A673 (cell line): ENCODE data around the gene MISP3. TPM values are rescaled to one million over a fixed set of nuclear protein-coding genes. Genes with fewer than 3 reads are reported as not detected.
A peak's percentile ranks its signal among the peaks of the same experiment; 100 is the strongest.

Experiments
- BruUV-seq: library from RNA; stranded (reverse); fragments of 400-500 nt; replicated peaks from 2 replicates; lab custom pipeline; 2021; lab: Mats Ljungman, UMichigan
- CTCF ChIA-PET: fragments of 300-600 bp; sonication (Branson Sonifier 250); formaldehyde crosslinking; loops from one replicate; lab custom pipeline; 2022; ENCODE audit warnings: antibody characterized with exemption; lab: Charles Lee
- POLR2A ChIA-PET: fragments of 300-600 bp; sonication (Branson Sonifier 250); formaldehyde crosslinking; loops from one replicate; lab custom pipeline; 2022; ENCODE audit warnings: antibody characterized with exemption; ENCODE audit not compliant: low non-redundant PET; lab: Charles Lee
- DNase-seq: peaks from one replicate; pipeline ENCODE4 v3.0.0-alpha.2; 2015; ENCODE audit warnings: low spot score
- H3K27ac ChIP-seq: fragments of 200-600 bp; sonication (generic); 2 replicates; pipeline ENCODE4 v1.5.1; 2016; ENCODE audit warnings: mixed run types, low read depth, mild to moderate bottlenecking, mixed read lengths, antibody characterized with exemption, low read length; ENCODE audit not compliant: poor library complexity, severe bottlenecking
- H3K27me3 ChIP-seq: fragments of 200-600 bp; sonication (generic); replicated peaks from 2 replicates; pipeline ENCODE4 v1.6.1; 2017; ENCODE audit warnings: mixed run types, low read depth, mild to moderate bottlenecking, mixed read lengths, antibody characterized with exemption, low read length; ENCODE audit not compliant: insufficient read depth, poor library complexity
- H3K36me3 ChIP-seq: fragments of 200-600 bp; sonication (generic); 2 replicates; pipeline ENCODE4 v1.6.1; 2016; ENCODE audit warnings: mixed run types, mild to moderate bottlenecking, mixed read lengths, antibody characterized with exemption, low read length; ENCODE audit not compliant: insufficient read depth, poor library complexity, severe bottlenecking
- H3K4me1 ChIP-seq: fragments of 200-600 bp; sonication (generic); 2 replicates; pipeline ENCODE4 v1.6.1; 2017; ENCODE audit warnings: mixed run types, mild to moderate bottlenecking, mixed read lengths, antibody characterized with exemption, low read length; ENCODE audit not compliant: insufficient read depth, poor library complexity, severe bottlenecking
- H3K4me3 ChIP-seq: fragments of 200-600 bp; sonication (generic); 2 replicates; pipeline ENCODE4 v1.5.1; 2016; ENCODE audit warnings: low read depth, mixed run types, mild to moderate bottlenecking, mixed read lengths, low read length; ENCODE audit not compliant: poor library complexity, severe bottlenecking
- H3K9me3 ChIP-seq: fragments of 200-600 bp; sonication (generic); 2 replicates; pipeline ENCODE4 v1.6.1; 2016; ENCODE audit warnings: mixed run types, low read depth, mild to moderate bottlenecking, mixed read lengths, antibody characterized with exemption, low read length; ENCODE audit not compliant: poor library complexity, severe bottlenecking
- EZH2 ChIP-seq: fragments of 200-600 bp; sonication (generic); IDR thresholded peaks from 2 replicates; pipeline ENCODE4 v1.6.1; 2017; ENCODE audit warnings: borderline replicate concordance, low read depth, mild to moderate bottlenecking, mixed read lengths, antibody characterized with exemption, low read length; ENCODE audit not compliant: poor library complexity, severe bottlenecking
- intact Hi-C: fragments of 100-400 bp; cut with micrococcal nuclease; formaldehyde crosslinking; loops from one replicate; pipeline ENCODE4 v1.10.0; 2022; ENCODE audit not compliant: unreplicated experiment
- total RNA-seq: library from RNA; stranded (reverse); gene quantifications from 2 replicates; pipeline ENCODE4 v1.2.3, GENCODE V29; 2021
- TF ChIP-seq, protein P1 (sequence below): fragments of 300-800, 200-600 bp; sonication (generic); conservative IDR thresholded peaks from 2 replicates; pipeline ENCODE4 v1.5.1; 2017; ENCODE audit warnings: low read depth, mild to moderate bottlenecking, antibody characterized with exemption, low read length, moderate library complexity, mixed read lengths

MISP3 gene
- total RNA-seq, 1 experiment from 2014 or later: 0.26 TPM

DNA sequence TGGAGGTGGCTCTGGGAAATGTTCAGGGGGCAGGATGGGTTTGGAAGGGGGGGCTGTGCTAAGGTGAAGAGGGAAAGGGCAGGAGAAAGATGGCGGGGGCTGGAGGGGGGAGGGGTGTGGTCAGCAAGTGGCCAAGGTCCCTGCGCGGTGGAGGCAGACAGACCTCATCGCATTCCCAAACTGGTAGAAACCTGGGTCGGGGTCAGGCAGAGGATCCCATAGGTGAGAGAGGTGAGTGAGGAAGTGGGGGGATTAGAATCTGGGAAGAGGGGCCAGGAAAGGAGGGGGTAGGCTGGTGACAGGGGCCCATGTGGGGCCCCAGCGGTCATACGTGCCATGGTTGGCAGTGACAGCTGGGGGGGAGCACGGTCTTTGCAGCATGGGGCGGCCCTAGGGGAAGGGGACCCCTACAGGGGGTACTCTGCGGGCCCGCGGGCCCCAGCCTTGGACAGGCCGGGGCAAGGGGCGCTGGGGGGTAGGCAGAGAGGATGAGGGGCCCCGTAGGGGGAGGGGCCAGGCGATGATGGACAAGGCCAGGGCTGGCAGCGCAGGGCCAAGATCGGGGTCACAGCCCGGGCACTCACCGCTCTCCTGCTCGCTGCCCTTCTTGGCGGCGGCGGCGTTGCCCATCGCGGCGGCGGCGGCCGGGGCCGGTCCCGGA lies 44.5 kb downstream of the MISP3 start:
- H3K27me3 ChIP-seq: no peaks in the 10 kb centered on the region
- CTCF ChIA-PET: no interaction called here
- TF ChIP-seq, protein P1, sequence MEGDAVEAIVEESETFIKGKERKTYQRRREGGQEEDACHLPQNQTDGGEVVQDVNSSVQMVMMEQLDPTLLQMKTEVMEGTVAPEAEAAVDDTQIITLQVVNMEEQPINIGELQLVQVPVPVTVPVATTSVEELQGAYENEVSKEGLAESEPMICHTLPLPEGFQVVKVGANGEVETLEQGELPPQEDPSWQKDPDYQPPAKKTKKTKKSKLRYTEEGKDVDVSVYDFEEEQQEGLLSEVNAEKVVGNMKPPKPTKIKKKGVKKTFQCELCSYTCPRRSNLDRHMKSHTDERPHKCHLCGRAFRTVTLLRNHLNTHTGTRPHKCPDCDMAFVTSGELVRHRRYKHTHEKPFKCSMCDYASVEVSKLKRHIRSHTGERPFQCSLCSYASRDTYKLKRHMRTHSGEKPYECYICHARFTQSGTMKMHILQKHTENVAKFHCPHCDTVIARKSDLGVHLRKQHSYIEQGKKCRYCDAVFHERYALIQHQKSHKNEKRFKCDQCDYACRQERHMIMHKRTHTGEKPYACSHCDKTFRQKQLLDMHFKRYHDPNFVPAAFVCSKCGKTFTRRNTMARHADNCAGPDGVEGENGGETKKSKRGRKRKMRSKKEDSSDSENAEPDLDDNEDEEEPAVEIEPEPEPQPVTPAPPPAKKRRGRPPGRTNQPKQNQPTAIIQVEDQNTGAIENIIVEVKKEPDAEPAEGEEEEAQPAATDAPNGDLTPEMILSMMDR: no peak
- POLR2A ChIA-PET: no interaction called here
- DNase-seq: no peak
- H3K36me3 ChIP-seq: no peaks in the 10 kb centered on the region
- intact Hi-C loops: no loop called here
- BruUV-seq: no TSS peak
- peak overlapping the region; percentile 78 for H3K4me3 ChIP-seq
- no peaks in the 10 kb centered on the region for H3K9me3 ChIP-seq
- H3K4me1 ChIP-seq: peaks cover 24% of the 10 kb centered on the region
- H3K27ac ChIP-seq: peak overlapping the region; percentile 59

DNA sequence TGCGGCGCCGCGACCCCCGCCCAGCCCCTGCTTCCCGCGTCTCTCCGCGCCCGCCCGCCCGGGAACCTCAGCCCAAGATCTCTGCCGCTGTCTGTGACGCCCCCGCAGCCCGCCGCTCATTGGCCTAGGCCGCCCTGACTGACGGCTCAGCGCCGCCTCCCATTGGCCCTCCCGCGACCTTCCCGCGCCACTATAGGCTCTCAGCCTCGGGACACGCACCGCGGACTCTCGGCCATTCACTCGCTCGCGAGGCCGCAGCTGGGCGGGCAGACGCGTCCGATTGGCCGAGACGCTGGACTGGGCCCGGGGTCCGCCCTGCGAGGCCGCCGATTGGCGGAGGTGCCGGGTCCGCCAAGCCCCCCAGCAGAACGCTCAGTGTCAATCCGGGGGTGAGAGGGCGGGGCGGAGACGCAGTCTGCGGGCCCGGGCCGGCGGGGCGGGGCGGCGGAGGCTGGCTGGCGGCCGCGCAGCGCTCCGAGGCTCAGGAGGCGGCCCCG lies 45.1 kb downstream of the MISP3 start, which contains the start of gene PRKACA:
Gene PRKACA, minus strand, starts transcription at position 95 of the 497 bp plus-strand sequence. CDS start 215 bp downstream, outside the sequence.
- Histone ChIP-seq H3K4me1 (peaks cover 19% of the 10 kb centered on the region), H3K9me3 (no peaks in the 10 kb centered on the region), H3K36me3 (no peaks in the 10 kb centered on the region), H3K27me3 (no peaks in the 10 kb centered on the region), H3K27ac (peak within 1 kb of the TSS; percentile 73), H3K4me3 (peak within 1 kb of the TSS; percentile 78)
- intact Hi-C loops: no loop called here
- DNase-seq: peak; percentile 100
- TF ChIP-seq EZH2: no peak
- TF ChIP-seq, protein P1: no peak
- BruUV-seq: no TSS peak
- POLR2A ChIA-PET: interaction anchor here (0.5 kb wide), 1 partner anchor 1961 kb away, joined by 8 read pairs; no protein-coding TSS in a partner anchor
- CTCF ChIA-PET: no interaction called here

DNA sequence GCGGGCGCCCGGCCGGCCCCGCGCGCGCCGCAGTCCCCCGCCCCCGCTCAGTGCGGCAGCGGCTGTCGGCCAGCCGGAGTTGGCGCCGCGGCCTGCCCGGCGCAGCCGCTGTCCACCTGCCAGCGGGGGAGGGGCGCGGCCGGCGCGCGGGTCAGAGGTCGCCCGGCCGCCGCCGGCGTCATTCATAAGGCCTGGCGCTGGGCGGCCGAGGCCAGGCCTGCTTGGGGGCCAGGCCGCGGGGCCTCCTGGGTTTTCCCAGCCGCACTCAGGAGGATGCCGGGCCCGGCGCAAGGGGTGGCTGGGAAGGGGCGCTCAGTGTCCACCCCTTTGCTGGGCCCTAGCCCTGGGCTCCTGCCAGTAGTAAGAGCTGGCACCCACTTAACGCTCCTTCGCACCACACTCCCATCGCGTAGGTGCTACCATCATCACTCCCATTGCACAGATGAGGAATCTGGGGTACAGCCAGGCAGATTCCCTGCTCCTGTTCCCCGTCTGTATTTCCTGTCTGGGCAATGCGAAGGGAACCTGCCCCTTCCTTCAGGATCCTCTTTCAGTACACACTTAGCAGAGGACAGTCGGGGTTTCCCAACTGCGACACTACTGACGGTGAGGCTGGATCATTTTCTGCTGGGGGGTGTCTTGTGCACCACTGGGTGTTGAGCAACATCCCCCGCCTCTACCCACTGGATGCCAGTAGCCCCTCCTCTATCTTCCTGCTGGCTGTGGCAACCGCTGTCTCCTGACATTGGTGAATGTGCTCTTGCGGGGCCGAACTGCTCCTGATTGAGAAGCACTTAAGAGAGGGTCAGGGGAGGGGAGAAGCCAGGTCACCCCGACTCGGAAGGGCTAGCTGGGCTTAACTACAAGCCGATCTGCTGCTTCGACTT lies 45.8 kb downstream of the MISP3 start:
- no TSS peak for BruUV-seq
- H3K27ac ChIP-seq: peak overlapping the region; percentile 73
- ChIA-PET POLR2A (interaction anchor here (0.5 to 0.7 kb wide), 2 partner anchors 14 to 1960 kb away, joined by 5 to 8 read pairs; no protein-coding TSS in a partner anchor), CTCF (no interaction called here)
- H3K36me3 ChIP-seq: no peaks in the 10 kb centered on the region
- H3K27me3 ChIP-seq: no peaks in the 10 kb centered on the region
- peaks cover 12% of the 10 kb centered on the region for H3K4me1 ChIP-seq
- TF ChIP-seq EZH2: no peak
- TF ChIP-seq, protein P1: no peak
- peak; percentile 61 for DNase-seq
- intact Hi-C loops: no loop called here
- H3K4me3 ChIP-seq: peak overlapping the region; percentile 60
- H3K9me3 ChIP-seq: no peaks in the 10 kb centered on the region
